Measurements from ENCODE around the gene LMO4.

LMO4 gene

DNA sequence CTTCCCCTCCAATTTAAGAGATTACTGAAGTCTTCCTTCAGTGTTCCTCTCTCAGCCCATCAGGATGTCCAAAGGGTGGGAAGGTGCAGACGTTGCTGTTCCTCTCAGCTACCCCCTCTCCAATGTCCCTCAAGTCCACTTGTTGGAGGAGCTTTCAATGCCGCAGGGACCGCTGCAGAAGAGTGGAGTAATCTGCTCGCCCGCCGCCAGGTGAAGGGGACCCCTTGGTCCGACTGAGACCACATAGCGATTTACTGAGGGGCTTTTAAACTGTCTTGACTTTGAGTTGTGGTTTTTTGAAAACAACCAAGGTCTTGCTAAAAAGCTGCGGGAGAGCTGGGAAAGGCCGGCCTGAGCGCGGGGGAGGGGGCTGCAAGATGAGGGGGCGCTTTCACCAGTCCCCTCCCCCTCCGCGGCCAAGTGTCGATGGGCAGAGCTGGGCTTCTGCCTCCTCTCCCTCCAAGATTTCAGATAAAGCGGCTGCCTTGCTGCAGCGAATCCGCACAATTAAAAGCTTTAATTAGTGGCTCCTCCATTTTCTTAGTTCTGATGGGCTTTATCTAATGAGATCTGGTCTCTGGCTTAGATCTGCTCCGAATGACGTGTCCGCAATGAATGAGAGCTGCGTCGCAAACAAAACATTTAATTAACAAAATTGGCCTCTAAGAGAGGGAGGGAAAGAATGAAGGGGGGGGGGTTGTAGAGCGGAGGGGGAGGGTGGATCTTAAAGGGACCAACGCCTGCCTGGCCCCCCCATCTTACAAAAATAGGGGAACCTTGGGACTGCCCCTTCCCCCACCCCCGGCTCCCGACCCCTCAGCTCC is 5.9 kb downstream of the LMO4 start:
- Histone ChIP-seq H3K4me1 (ENCODE audit: insufficient read depth, insufficient read length) (no peaks in the 10 kb centered on the region), H3K27me3 (ENCODE audit: insufficient read depth, insufficient read length) (no peaks in the 10 kb centered on the region), H3K36me3 (ENCODE audit: insufficient read depth, insufficient read length, low read length) (peaks cover 36% of the 10 kb centered on the region), H3K4me3 (ENCODE audit: insufficient read length, low read depth) (peak overlapping the region; percentile 51), H3K9ac (ENCODE audit: insufficient read length, low read depth) (peak overlapping the region; percentile 76), H3K9me3 (ENCODE audit: insufficient read depth, low read length) (no peaks in the 10 kb centered on the region)
- TF ChIP-seq SUZ12 (IDR thresholded peaks at IDR 0.05; ENCODE audit: extremely low read depth, insufficient read depth, insufficient read length) (no peak), ZNF274 (IDR thresholded peaks at IDR 0.05; ENCODE audit: low read depth, low read length) (no peak)
- DNase-seq (ENCODE audit: low read depth, low spot score), result peak; percentile 44

DNA sequence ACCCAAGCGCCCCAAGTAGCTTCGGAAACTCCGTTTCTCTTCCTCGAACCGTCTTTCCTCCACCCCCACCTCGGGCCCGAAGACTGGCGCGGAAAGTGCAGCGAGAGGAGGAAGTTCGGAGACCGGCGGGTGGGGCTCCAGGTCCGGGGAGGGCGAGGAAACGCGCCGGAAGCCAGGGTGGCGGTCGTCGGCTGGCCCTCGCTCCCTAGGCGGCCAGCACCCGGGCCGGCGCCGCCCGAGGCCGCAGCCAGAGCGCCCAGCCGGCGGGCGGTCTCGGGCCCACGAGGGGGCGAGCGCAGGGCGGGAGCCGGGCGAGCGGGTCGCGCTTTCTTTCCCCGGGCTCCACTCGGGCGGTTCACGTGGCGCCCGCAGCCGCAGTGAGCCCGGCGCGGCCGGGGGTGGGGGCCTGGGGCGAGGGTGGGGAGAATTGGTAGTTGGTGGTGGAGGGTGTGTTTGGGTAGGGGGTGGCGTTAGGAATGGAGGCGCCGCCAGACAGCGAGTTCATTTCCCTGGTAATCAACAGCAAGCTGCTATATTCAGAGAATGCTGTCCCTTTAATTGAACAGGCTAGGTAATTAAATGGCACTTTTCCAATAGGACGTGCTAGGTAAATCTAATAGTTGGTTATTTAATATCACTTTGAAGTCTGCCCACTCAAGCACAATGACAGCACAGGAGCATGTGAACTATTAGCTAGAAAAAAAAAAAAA is 6.7 kb downstream of the LMO4 start:
- Histone ChIP-seq H3K4me1 (ENCODE audit: insufficient read depth, insufficient read length) (no peaks in the 10 kb centered on the region), H3K27me3 (ENCODE audit: insufficient read depth, insufficient read length) (no peaks in the 10 kb centered on the region), H3K9ac (ENCODE audit: insufficient read length, low read depth) (peak overlapping the region; percentile 76), H3K36me3 (ENCODE audit: insufficient read depth, insufficient read length, low read length) (peaks cover 44% of the 10 kb centered on the region), H3K4me3 (ENCODE audit: insufficient read length, low read depth) (peak overlapping the region; percentile 51), H3K9me3 (ENCODE audit: insufficient read depth, low read length) (no peaks in the 10 kb centered on the region)
- TF ChIP-seq ZNF274 (IDR thresholded peaks at IDR 0.05; ENCODE audit: low read depth, low read length) (no peak), YY1 (IDR thresholded peaks at IDR 0.05; ENCODE audit: insufficient read depth, insufficient read length) (no peak), SUZ12 (IDR thresholded peaks at IDR 0.05; ENCODE audit: extremely low read depth, insufficient read depth, insufficient read length) (no peak)
- no peak for DNase-seq (ENCODE audit: low read depth, low spot score)

DNA sequence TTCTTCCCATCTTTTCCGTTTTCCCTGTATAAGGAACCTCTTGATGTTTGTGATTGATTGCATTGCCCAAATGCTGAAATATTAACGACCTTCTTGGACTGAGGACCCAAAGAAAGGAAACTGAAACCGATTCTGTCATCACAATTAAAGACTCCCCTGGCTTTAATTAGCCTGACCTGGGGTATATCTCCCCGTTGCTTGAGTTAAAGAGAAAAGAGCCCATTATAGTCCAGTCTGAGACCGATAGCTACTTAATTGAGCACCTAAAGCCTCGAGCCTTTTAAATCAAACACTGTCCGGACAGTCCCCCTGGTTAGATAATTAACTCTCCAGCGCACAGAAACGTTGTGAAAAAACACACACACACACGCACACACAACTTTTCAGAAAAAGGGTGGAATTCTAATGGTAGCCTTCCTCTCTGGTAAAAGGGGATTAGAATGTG is 8.0 kb downstream of the LMO4 start:
- H3K9ac ChIP-seq (ENCODE audit: insufficient read length, low read depth), result no peak overlapping the region
- H3K36me3 ChIP-seq (ENCODE audit: insufficient read depth, insufficient read length, low read length), result peaks cover 57% of the 10 kb centered on the region

GRCh38 chr1:87337606-87338005 is 8.9 kb downstream of the LMO4 start:
- Histone ChIP-seq H3K9me3 (ENCODE audit: insufficient read depth, low read length) (no peaks in the 10 kb centered on the region), H3K4me3 (ENCODE audit: insufficient read length, low read depth) (no peak overlapping the region), H3K36me3 (ENCODE audit: insufficient read depth, insufficient read length, low read length) (peaks cover 60% of the 10 kb centered on the region), H3K9ac (ENCODE audit: insufficient read length, low read depth) (no peak overlapping the region), H3K4me1 (ENCODE audit: insufficient read depth, insufficient read length) (no peaks in the 10 kb centered on the region), H3K27me3 (ENCODE audit: insufficient read depth, insufficient read length) (no peaks in the 10 kb centered on the region)
- no peak for DNase-seq (ENCODE audit: low read depth, low spot score)
- TF ChIP-seq ZNF274 (IDR thresholded peaks at IDR 0.05; ENCODE audit: low read depth, low read length) (no peak), SUZ12 (IDR thresholded peaks at IDR 0.05; ENCODE audit: extremely low read depth, insufficient read depth, insufficient read length) (no peak), YY1 (IDR thresholded peaks at IDR 0.05; ENCODE audit: insufficient read depth, insufficient read length) (no peak)

More for the DNA sequence above, 8.0 kb downstream of the LMO4 start:
- no peaks in the 10 kb centered on the region for H3K27me3 ChIP-seq (ENCODE audit: insufficient read depth, insufficient read length)
- no peak overlapping the region for H3K4me3 ChIP-seq (ENCODE audit: insufficient read length, low read depth)
- H3K9me3 ChIP-seq (ENCODE audit: insufficient read depth, low read length), result no peaks in the 10 kb centered on the region
- no peaks in the 10 kb centered on the region for H3K4me1 ChIP-seq (ENCODE audit: insufficient read depth, insufficient read length)
- no peak for DNase-seq (ENCODE audit: low read depth, low spot score)
- TF ChIP-seq SUZ12 (IDR thresholded peaks at IDR 0.05; ENCODE audit: extremely low read depth, insufficient read depth, insufficient read length) (no peak), ZNF274 (IDR thresholded peaks at IDR 0.05; ENCODE audit: low read depth, low read length) (no peak), YY1 (IDR thresholded peaks at IDR 0.05; ENCODE audit: insufficient read depth, insufficient read length) (no peak)

- H3K4me3 ChIP-seq (ENCODE audit: insufficient read length, low read depth), result no peak overlapping the region
- no peaks in the 10 kb centered on the region for H3K27me3 ChIP-seq (ENCODE audit: insufficient read depth, insufficient read length)
- peaks cover 57% of the 10 kb centered on the region for H3K36me3 ChIP-seq (ENCODE audit: insufficient read depth, insufficient read length, low read length)
- H3K4me1 ChIP-seq (ENCODE audit: insufficient read depth, insufficient read length), result no peaks in the 10 kb centered on the region
- no peak overlapping the region for H3K9ac ChIP-seq (ENCODE audit: insufficient read length, low read depth)
- H3K9me3 ChIP-seq (ENCODE audit: insufficient read depth, low read length), result no peaks in the 10 kb centered on the region
- TF ChIP-seq SUZ12 (IDR thresholded peaks at IDR 0.05; ENCODE audit: extremely low read depth, insufficient read depth, insufficient read length) (no peak), ZNF274 (IDR thresholded peaks at IDR 0.05; ENCODE audit: low read depth, low read length) (no peak), YY1 (IDR thresholded peaks at IDR 0.05; ENCODE audit: insufficient read depth, insufficient read length) (no peak)
- no peak for DNase-seq (ENCODE audit: low read depth, low spot score)
Measured at GRCh38 chr1:87338566-87338965, 9.9 kb downstream of the LMO4 start.

- Histone ChIP-seq H3K4me3 (ENCODE audit: insufficient read length, low read depth) (no peak overlapping the region), H3K27me3 (ENCODE audit: insufficient read depth, insufficient read length) (no peaks in the 10 kb centered on the region), H3K9ac (ENCODE audit: insufficient read length, low read depth) (no peak overlapping the region), H3K4me1 (ENCODE audit: insufficient read depth, insufficient read length) (no peaks in the 10 kb centered on the region), H3K9me3 (ENCODE audit: insufficient read depth, low read length) (no peaks in the 10 kb centered on the region), H3K36me3 (ENCODE audit: insufficient read depth, insufficient read length, low read length) (peaks cover 58% of the 10 kb centered on the region)
- TF ChIP-seq YY1 (IDR thresholded peaks at IDR 0.05; ENCODE audit: insufficient read depth, insufficient read length) (no peak), ZNF274 (IDR thresholded peaks at IDR 0.05; ENCODE audit: low read depth, low read length) (no peak), SUZ12 (IDR thresholded peaks at IDR 0.05; ENCODE audit: extremely low read depth, insufficient read depth, insufficient read length) (no peak)
- no peak for DNase-seq (ENCODE audit: low read depth, low spot score)
Measured at GRCh38 chr1:87344231-87344630, 15.6 kb downstream of the LMO4 start.

DNA sequence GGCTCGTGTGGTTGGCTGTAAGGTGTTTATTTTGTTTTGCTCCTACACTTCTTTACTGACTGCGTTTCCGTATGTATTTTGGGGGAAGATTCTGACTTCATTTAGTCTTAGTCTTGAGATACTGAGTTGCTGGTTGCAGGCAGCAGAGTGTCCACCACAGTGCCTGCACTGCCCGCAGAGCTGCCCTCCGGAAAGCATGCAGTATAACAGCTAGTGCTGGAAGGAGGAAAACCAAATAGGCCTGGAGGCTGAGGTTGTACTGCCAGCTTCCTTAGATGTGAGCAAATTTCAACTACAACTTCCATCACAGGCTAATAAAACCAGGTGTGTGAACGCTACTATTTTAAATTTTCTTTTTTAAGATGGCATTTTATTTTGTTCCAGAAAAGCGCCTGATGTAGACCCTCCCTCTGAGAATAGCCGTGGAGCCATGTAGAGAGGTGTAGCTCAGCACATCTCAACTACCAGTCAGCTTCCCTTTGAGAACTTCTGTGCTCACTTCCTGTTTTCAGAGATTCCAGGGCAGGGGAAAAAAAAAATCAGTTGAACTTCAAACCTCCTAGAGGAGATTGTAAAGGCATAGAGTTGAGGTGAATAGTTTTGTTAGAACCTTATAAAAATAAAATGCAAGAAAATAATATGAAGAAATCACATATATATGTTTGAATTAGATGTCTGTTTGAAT is 17.6 kb downstream of the LMO4 start:
- no peaks in the 10 kb centered on the region for H3K27me3 ChIP-seq (ENCODE audit: insufficient read depth, insufficient read length)
- H3K4me1 ChIP-seq (ENCODE audit: insufficient read depth, insufficient read length), result no peaks in the 10 kb centered on the region
- no peak overlapping the region for H3K4me3 ChIP-seq (ENCODE audit: insufficient read length, low read depth)
- DNase-seq (ENCODE audit: low read depth, low spot score), result no peak
- no peak overlapping the region for H3K9ac ChIP-seq (ENCODE audit: insufficient read length, low read depth)
- H3K36me3 ChIP-seq (ENCODE audit: insufficient read depth, insufficient read length, low read length), result peaks cover 38% of the 10 kb centered on the region
- no peaks in the 10 kb centered on the region for H3K9me3 ChIP-seq (ENCODE audit: insufficient read depth, low read length)
- TF ChIP-seq YY1 (IDR thresholded peaks at IDR 0.05; ENCODE audit: insufficient read depth, insufficient read length) (no peak), ZNF274 (IDR thresholded peaks at IDR 0.05; ENCODE audit: low read depth, low read length) (no peak), SUZ12 (IDR thresholded peaks at IDR 0.05; ENCODE audit: extremely low read depth, insufficient read depth, insufficient read length) (no peak)
